ENCODE data around the gene GABRR2. TPM values are rescaled to one million over a fixed set of nuclear protein-coding genes. Genes with fewer than 3 reads are reported as not detected.

The GABRR2 gene
- total and polyA plus RNA-seq, 2 of the 4 experiments (the other 2 are of a cell fraction): 0.26 TPM; not detected in 1

- H4K91ac ChIP-seq (ENCODE audit: insufficient read depth, low read depth, low read length): no peak overlapping the region
- H3K18ac ChIP-seq (ENCODE audit: low read depth, low read length): no peak overlapping the region
- no peaks in the 10 kb centered on the region for H3K9me3 ChIP-seq (ENCODE audit: control insufficient read depth, insufficient read depth, low read length)
- H2BK5ac ChIP-seq (ENCODE audit: low read depth, low read length, poor library complexity, severe bottlenecking): no peak overlapping the region
- no peak overlapping the region for H2AK9ac ChIP-seq (replicated peaks; ENCODE audit: low read depth, low read length, poor library complexity)
- H3K23ac ChIP-seq (ENCODE audit: low read depth, low read length): no peak overlapping the region
- H3K27ac ChIP-seq (ENCODE audit: insufficient read depth, low read length): no peak overlapping the region
- H2AK5ac ChIP-seq (ENCODE audit: low read depth, low read length): no peak overlapping the region
- no peak overlapping the region for H3K14ac ChIP-seq (replicated peaks; ENCODE audit: low read depth, low read length)
- no peak for TF ChIP-seq BHLHE40 (IDR thresholded peaks at IDR 0.05; ENCODE audit: low read depth, low read length)
- no peak for TF ChIP-seq CHD1 (IDR thresholded peaks at IDR 0.05; ENCODE audit: low read depth, low read length)
- no peak for TF ChIP-seq SMC3 (IDR thresholded peaks at IDR 0.05; ENCODE audit: low read depth, low read length)
- no peak for TF ChIP-seq MAZ (IDR thresholded peaks at IDR 0.05; ENCODE audit: borderline replicate concordance, low read depth, low read length)
- no peak for TF ChIP-seq MAFK (IDR thresholded peaks at IDR 0.05; ENCODE audit: low read depth, low read length)
- no peak for TF ChIP-seq NFE2L2 (IDR thresholded peaks at IDR 0.05; ENCODE audit: low read depth, low read length)
- no peak for TF ChIP-seq CTCF (conservative IDR thresholded peaks at IDR 0.05; ENCODE audit: low read depth, low read length)
- TF ChIP-seq FOS (IDR thresholded peaks at IDR 0.05; ENCODE audit: low read depth, low read length): no peak
- no peak for TF ChIP-seq POLR2A (IDR thresholded peaks at IDR 0.05; ENCODE audit: low read depth, low read length)
- no peak for TF ChIP-seq RCOR1 (IDR thresholded peaks at IDR 0.05; ENCODE audit: insufficient replicate concordance, low read length)
- no peak for TF ChIP-seq CEBPB (IDR thresholded peaks at IDR 0.05; ENCODE audit: low read depth, low read length)
- TF ChIP-seq RFX5 (IDR thresholded peaks at IDR 0.05; ENCODE audit: low read depth, low read length): no peak
- TF ChIP-seq, protein P1, sequence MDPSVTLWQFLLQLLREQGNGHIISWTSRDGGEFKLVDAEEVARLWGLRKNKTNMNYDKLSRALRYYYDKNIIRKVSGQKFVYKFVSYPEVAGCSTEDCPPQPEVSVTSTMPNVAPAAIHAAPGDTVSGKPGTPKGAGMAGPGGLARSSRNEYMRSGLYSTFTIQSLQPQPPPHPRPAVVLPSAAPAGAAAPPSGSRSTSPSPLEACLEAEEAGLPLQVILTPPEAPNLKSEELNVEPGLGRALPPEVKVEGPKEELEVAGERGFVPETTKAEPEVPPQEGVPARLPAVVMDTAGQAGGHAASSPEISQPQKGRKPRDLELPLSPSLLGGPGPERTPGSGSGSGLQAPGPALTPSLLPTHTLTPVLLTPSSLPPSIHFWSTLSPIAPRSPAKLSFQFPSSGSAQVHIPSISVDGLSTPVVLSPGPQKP (IDR thresholded peaks at IDR 0.05; ENCODE audit: borderline replicate concordance, low read depth, low read length): no peak
- TF ChIP-seq USF2 (IDR thresholded peaks at IDR 0.05; ENCODE audit: low read depth, low read length): no peak
- TF ChIP-seq MXI1 (IDR thresholded peaks at IDR 0.05; ENCODE audit: borderline replicate concordance, low read depth, low read length): no peak
- no peak for TF ChIP-seq RAD21 (IDR thresholded peaks at IDR 0.05; ENCODE audit: low read length)
- DNase-seq: no peak
- peaks cover 2% of the 10 kb centered on the region for H3K27me3 ChIP-seq (ENCODE audit: control insufficient read depth, insufficient read depth, low read length)
- ATAC-seq (ENCODE audit: low read depth): no peak
- no peak overlapping the region for H3K4ac ChIP-seq (ENCODE audit: low read depth, low read length)
- no peaks in the 10 kb centered on the region for H3K79me1 ChIP-seq (ENCODE audit: low read depth in 1 of 2, low read length in 2 of 2)
- H2BK15ac ChIP-seq (ENCODE audit: low read depth, low read length): no peak overlapping the region
- no peaks in the 10 kb centered on the region for H3K36me3 ChIP-seq (ENCODE audit: control insufficient read depth, insufficient read depth, low read length)
- H4K5ac ChIP-seq (ENCODE audit: low read depth, low read length): no peak overlapping the region
- ChIA-PET CTCF (no interaction called here), POLR2A (ENCODE audit: unreplicated experiment) (no interaction called here)
- intact Hi-C loops (cut with micrococcal nuclease): no loop called here
- BruUV-seq (replicated peaks): no TSS peak
- H3K4me2 ChIP-seq (ENCODE audit: low read depth, low read length): no peak overlapping the region
- H2BK20ac ChIP-seq (ENCODE audit: low read depth, low read length): no peak overlapping the region
- in situ Hi-C loops (cut with MboI; ENCODE audit: low sequenced_read_pairs): no loop called here
- H3K56ac ChIP-seq (ENCODE audit: extremely low read depth, insufficient read depth, low read length): no peak overlapping the region
- H2AFZ ChIP-seq (replicated peaks; ENCODE audit: low read length, poor library complexity): no peak overlapping the region
- H3K9ac ChIP-seq (ENCODE audit: low read depth, low read length): no peak overlapping the region
- no peak overlapping the region for H2BK120ac ChIP-seq (ENCODE audit: low read depth, low read length)
- H3K4me1 ChIP-seq (ENCODE audit: control insufficient read depth, insufficient read depth, low read length): no peaks in the 10 kb centered on the region
- H3K4me3 ChIP-seq (ENCODE audit: insufficient read depth, low read depth, low read length): no peak overlapping the region
- dilution Hi-C loops (cut with HindIII; ENCODE audit: low sequenced_read_pairs, unreplicated experiment): no loop called here
- no peak overlapping the region for H4K8ac ChIP-seq (ENCODE audit: low read depth in 2 of 2, low read length in 2 of 2)
- H3K9me1 ChIP-seq (ENCODE audit: insufficient read depth, low read length): no peaks in the 10 kb centered on the region
- H4K20me1 ChIP-seq (ENCODE audit: insufficient read depth, low read length): no peaks in the 10 kb centered on the region
Observed at GRCh38 chr6:89214197-89214596, 100.9 kb downstream of the GABRR2 start.

All from IMR-90 (cell line).